ENCODE measurements around the gene TMEM200A.

- TF ChIP-seq CTCF (conservative IDR thresholded peaks at IDR 0.05) (no peak), EZH2 (IDR thresholded peaks at IDR 0.05; ENCODE audit: low read depth) (no peak)
These were observed 8.4 kb upstream of the TMEM200A start for GRCh38 chr6:130357436-130357835.
